Endothelial cell of umbilical vein (primary cell): Measurements from ENCODE around the gene MSH5. TPM values are rescaled to one million over a fixed set of nuclear protein-coding genes. Genes with fewer than 3 reads are reported as not detected.
A peak's percentile ranks its signal among the peaks of the same experiment; 100 is the strongest.

Experiments used
- BruUV-seq: library from RNA; stranded (reverse); fragments of 400-500 nt; replicated peaks from 2 replicates; lab custom pipeline; 2021; lab: Mats Ljungman, UMichigan
- CTCF ChIA-PET: fragments of 300-600, 350-600 bp; sonication (Branson Sonifier 250); formaldehyde crosslinking; loops from one replicate; lab custom pipeline; 2021; ENCODE audit warnings: antibody characterized with exemption, inconsistent platforms; lab: Charles Lee
- POLR2A ChIA-PET: fragments of 300-600, 350-600 bp; sonication (Branson Sonifier 250); formaldehyde crosslinking; loops from one replicate; lab custom pipeline; 2021; ENCODE audit warnings: antibody characterized with exemption, inconsistent platforms; lab: Charles Lee
- DNase-seq: peaks from one replicate; pipeline ENCODE4 v3.0.0-alpha.2; 2011; ENCODE audit warnings: low read depth, low spot score
- FAIRE-seq: peaks from 2 replicates; lab custom pipeline; 2011; peaks lifted over from hg19 to GRCh38; lab: Jason Lieb, UNC
- H2AFZ ChIP-seq: 2 replicates; pipeline ENCODE4 v1.6.0; 2012; ENCODE audit warnings: low read depth, low read length, control low read depth, inconsistent platforms
- H3K27ac ChIP-seq: 2 replicates; pipeline ENCODE4 v1.5.1; 2011; ENCODE audit warnings: low read depth, mild to moderate bottlenecking, control low read depth, low read length, moderate library complexity; ENCODE audit not compliant: insufficient read depth
- H3K27me3 ChIP-seq, 2 experiments: 2 replicates each; pipeline versions ENCODE4 v1.6.0 to v1.6.1; 2011; ENCODE audit warnings: low read length in 2 of 2, mixed read lengths in 1 of 2; ENCODE audit not compliant: control insufficient read depth in 2 of 2, insufficient read depth in 2 of 2
- H3K36me3 ChIP-seq, 2 experiments: 2 replicates in 1 of 2; 3 replicates in 1 of 2; pipeline ENCODE4 v1.5.1; 2011; ENCODE audit warnings: low read length in 2 of 2, mild to moderate bottlenecking in 1 of 2, moderate library complexity in 1 of 2; ENCODE audit not compliant: control insufficient read depth in 2 of 2, insufficient read depth in 2 of 2; ENCODE audit errors: extremely low read depth in 1 of 2
- H3K4me1 ChIP-seq: 3 replicates; pipeline ENCODE4 v1.5.1; 2011; ENCODE audit warnings: mild to moderate bottlenecking, low read length; ENCODE audit not compliant: control insufficient read depth, insufficient read depth; ENCODE audit errors: extremely low read depth
- H3K4me2 ChIP-seq: 2 replicates; pipeline ENCODE4 v1.6.1; 2011; ENCODE audit warnings: low read length, control low read depth, mixed read lengths; ENCODE audit not compliant: insufficient read depth
- H3K4me3 ChIP-seq, 3 experiments: fragments of 200-600 bp in 1 of 3; sonication (generic), shearing (Covaris generic) in 1 of 3; replicated peaks in 1 of 3; 2 replicates each; pipeline ENCODE4 v1.5.1; 2011 to 2016; ENCODE audit warnings: control low read depth in 3 of 3, low read length in 3 of 3, mild to moderate bottlenecking in 2 of 3, inconsistent platforms in 1 of 3, low read depth in 1 of 3, moderate library complexity in 1 of 3; ENCODE audit not compliant: insufficient read depth in 1 of 3
- H3K79me2 ChIP-seq: 2 replicates; pipeline ENCODE4 v1.6.0; 2012; ENCODE audit warnings: low read length, inconsistent platforms; ENCODE audit not compliant: control insufficient read depth, insufficient read depth
- H3K9ac ChIP-seq: replicated peaks from 2 replicates; pipeline ENCODE3; 2011; ENCODE audit warnings: low read length, control low read depth; ENCODE audit not compliant: insufficient read depth; ENCODE audit errors: extremely low read depth
- H3K9me1 ChIP-seq: replicated peaks from 3 replicates; pipeline ENCODE4 v1.6.0; 2011; ENCODE audit warnings: mild to moderate bottlenecking, low read length; ENCODE audit not compliant: control insufficient read depth, insufficient read depth; ENCODE audit errors: extremely low read depth
- H3K9me3 ChIP-seq: replicated peaks from 2 replicates; pipeline ENCODE4 v1.5.1; 2012; ENCODE audit warnings: low read length, inconsistent platforms; ENCODE audit not compliant: control insufficient read depth, insufficient read depth
- H4K20me1 ChIP-seq: replicated peaks from 2 replicates; pipeline ENCODE3; 2011; ENCODE audit warnings: mild to moderate bottlenecking, low read length; ENCODE audit not compliant: control insufficient read depth, insufficient read depth; ENCODE audit errors: extremely low read depth
- EZH2 ChIP-seq: IDR thresholded peaks from 2 replicates; pipeline ENCODE4 v1.6.1; 2012; ENCODE audit warnings: borderline replicate concordance, low read depth, mild to moderate bottlenecking, moderate library complexity, low read length, inconsistent platforms; ENCODE audit not compliant: severe bottlenecking
- FOS ChIP-seq: IDR thresholded peaks from 2 replicates; pipeline ENCODE4 v1.6.1; 2011; ENCODE audit warnings: mild to moderate bottlenecking, low read length, moderate library complexity, borderline replicate concordance; ENCODE audit not compliant: insufficient read depth
- GATA2 ChIP-seq: IDR thresholded peaks from 2 replicates; pipeline ENCODE4 v1.7.0; 2011; ENCODE audit warnings: low read depth, mild to moderate bottlenecking, moderate library complexity, mixed read lengths, low read length; ENCODE audit not compliant: insufficient read length, insufficient read depth
- JUN ChIP-seq: IDR thresholded peaks from 2 replicates; pipeline ENCODE4 v1.6.1; 2011; ENCODE audit warnings: borderline replicate concordance, low read depth; ENCODE audit not compliant: insufficient read length, insufficient read depth
- MYC ChIP-seq: IDR thresholded peaks from one replicate; pipeline ENCODE4 v1.6.1; 2011; ENCODE audit warnings: mild to moderate bottlenecking, low read depth, low read length
- POLR2A ChIP-seq: IDR thresholded peaks from 2 replicates; pipeline ENCODE4 v1.6.1; 2012; ENCODE audit warnings: low read depth, mild to moderate bottlenecking, control low read depth, low read length
- POLR2AphosphoS5 ChIP-seq: IDR thresholded peaks from 2 replicates; pipeline ENCODE4 v1.6.1; 2012; ENCODE audit warnings: low read depth, mild to moderate bottlenecking, control low read depth, low read length, moderate library complexity; ENCODE audit not compliant: insufficient read depth
- dilution Hi-C: fragments of 300-500 bp; cut with MboI; formaldehyde crosslinking; loops from one replicate; pipeline ENCODE4 v1.15.0; 2019; ENCODE audit warnings: low sequenced_read_pairs; ENCODE audit not compliant: extremely low pct_ligation_motif_present
- intact Hi-C: fragments of 100-400 bp; cut with micrococcal nuclease; formaldehyde crosslinking; loops from one replicate; pipeline ENCODE4 v1.10.0; 2022
- polyA plus RNA-seq, 4 experiments: library from polyadenylated mRNA; depleted of rRNA in 3 of 4; stranded (reverse) in 3 of 4; unstranded in 1 of 4; fragments of >200 nt; gene quantifications; 2 replicates each; pipeline versions ENCODE4 v1.2.1 to v1.2.3, GENCODE V29; 2011 to 2012; ENCODE audit warnings: missing spikeins in 1 of 4
- total RNA-seq: library from RNA; stranded (reverse); gene quantifications from 2 replicates; pipeline ENCODE4 v1.2.3, GENCODE V29; 2021
- TF ChIP-seq, protein P1 (sequence below), 2 donors: IDR thresholded peaks; 1 replicate in 1 of 2; 2 replicates in 1 of 2; pipeline ENCODE4 v1.5.1; 2011; ENCODE audit warnings: low read length in 2 of 2, mild to moderate bottlenecking in 2 of 2, moderate library complexity in 2 of 2, control low read depth in 1 of 2, inconsistent platforms in 1 of 2, low read depth in 1 of 2; ENCODE audit not compliant: insufficient read depth in 1 of 2; ENCODE audit errors: extremely low read depth in 1 of 2
- TF ChIP-seq, protein P2 (sequence below): IDR thresholded peaks from 2 replicates; pipeline ENCODE4 v1.6.1; 2011; ENCODE audit not compliant: insufficient read depth, insufficient read length

The MSH5 gene
- total and polyA plus RNA-seq, 2 donors (not counting 3 experiments of a cell fraction or from before 2014, with no cell fraction given): 27.1 to 43.8 TPM

DNA sequence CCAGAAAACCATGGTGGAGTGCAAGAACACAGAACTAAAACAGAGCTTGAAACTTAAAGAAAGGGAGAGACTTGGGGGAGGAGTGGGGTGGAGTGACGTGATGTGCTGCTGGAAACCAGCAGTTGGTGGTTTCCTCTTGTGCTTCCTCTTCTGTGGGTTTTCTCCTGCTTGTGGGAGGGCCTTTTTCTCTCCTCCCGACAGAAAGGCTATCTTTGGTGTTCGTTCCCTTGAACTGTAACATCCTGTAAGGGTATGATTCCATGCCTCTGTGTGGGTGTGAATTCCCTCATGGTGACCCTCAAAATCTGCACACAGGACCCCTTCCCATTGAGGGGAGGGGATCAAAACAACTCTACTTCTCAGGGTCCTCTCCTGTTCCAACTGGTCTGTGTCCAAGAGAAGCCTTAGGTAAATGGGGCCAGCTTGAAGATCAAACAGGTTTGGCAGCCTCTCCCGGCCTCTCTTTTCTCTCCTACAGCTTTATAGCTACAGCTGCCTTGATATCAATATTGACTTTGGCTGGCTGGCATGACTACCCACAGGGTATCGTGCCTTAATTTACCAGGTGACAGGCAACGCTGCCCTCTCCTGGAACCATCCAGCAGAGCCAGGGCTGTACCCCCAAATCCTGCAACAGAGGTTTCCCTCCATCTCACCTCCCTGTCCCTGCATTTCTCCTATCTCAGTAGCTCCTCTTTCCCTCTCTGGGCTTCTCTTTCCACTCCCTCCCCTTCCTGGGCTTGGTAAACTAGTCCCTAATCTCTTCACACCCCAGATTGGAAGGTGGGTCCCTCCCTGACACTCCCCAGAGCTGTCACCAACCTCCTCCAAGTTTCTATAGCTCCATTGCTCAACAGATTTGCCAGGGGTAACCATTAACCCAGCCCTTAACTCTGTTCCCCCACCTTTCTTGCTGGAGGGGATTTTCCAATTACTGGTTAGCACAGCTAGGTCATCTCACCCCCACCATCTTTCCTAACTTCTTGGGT is 1.5 kb upstream of the MSH5 start:
- Histone ChIP-seq H3K36me3 (peaks cover 0 to 9% of the 10 kb centered on the region in 2 experiments), H4K20me1 (no peaks in the 10 kb centered on the region), H3K4me2 (peak overlapping the region; percentile 93), H3K4me1 (peaks cover 40% of the 10 kb centered on the region), H3K27me3 (no peaks in the 10 kb centered on the region), H3K27ac (peak overlapping the region; percentile 94), H3K4me3 (peak overlapping the region in 1 of 3 experiments; percentile 56), H3K79me2 (peaks cover 39% of the 10 kb centered on the region), H3K9me1 (no peaks in the 10 kb centered on the region), H2AFZ (no peak overlapping the region), H3K9me3 (no peaks in the 10 kb centered on the region), H3K9ac (peak overlapping the region; percentile 80)
- CTCF ChIA-PET: interaction anchor here (0.6 to 6.0 kb wide), 18 partner anchors 8 to 92 kb away, joined by 3 to 55 read pairs (median 4); partner anchors contain the start of genes BAG6, DDAH2, HSPA1B and LY6G5C
- BruUV-seq: TSS peak; percentile 28
- DNase-seq (peak; percentile 90), FAIRE-seq (peak; percentile 96)
- intact Hi-C loops: loop anchor here (1.0 to 10.0 kb wide), 7 partner anchors 8 to 193 kb away; partner anchors contain the start of genes ABHD16A, ATP6V1G2, BAG6 and C6orf47
- peak; percentile 75 for TF ChIP-seq POLR2A
- peak; percentile 82 for TF ChIP-seq POLR2AphosphoS5
- TF ChIP-seq MYC: no peak
- TF ChIP-seq EZH2: no peak
- TF ChIP-seq, protein P1, sequence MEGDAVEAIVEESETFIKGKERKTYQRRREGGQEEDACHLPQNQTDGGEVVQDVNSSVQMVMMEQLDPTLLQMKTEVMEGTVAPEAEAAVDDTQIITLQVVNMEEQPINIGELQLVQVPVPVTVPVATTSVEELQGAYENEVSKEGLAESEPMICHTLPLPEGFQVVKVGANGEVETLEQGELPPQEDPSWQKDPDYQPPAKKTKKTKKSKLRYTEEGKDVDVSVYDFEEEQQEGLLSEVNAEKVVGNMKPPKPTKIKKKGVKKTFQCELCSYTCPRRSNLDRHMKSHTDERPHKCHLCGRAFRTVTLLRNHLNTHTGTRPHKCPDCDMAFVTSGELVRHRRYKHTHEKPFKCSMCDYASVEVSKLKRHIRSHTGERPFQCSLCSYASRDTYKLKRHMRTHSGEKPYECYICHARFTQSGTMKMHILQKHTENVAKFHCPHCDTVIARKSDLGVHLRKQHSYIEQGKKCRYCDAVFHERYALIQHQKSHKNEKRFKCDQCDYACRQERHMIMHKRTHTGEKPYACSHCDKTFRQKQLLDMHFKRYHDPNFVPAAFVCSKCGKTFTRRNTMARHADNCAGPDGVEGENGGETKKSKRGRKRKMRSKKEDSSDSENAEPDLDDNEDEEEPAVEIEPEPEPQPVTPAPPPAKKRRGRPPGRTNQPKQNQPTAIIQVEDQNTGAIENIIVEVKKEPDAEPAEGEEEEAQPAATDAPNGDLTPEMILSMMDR (IDR thresholded peaks at IDR 0.05; ENCODE audit: extremely low read depth in 1 of 2, insufficient read depth in 1 of 2, low read depth in 1 of 2, low read length in 2 of 2): peak in 1 of 2 donors; percentile 26
- TF ChIP-seq JUN: no peak
- TF ChIP-seq, protein P2, sequence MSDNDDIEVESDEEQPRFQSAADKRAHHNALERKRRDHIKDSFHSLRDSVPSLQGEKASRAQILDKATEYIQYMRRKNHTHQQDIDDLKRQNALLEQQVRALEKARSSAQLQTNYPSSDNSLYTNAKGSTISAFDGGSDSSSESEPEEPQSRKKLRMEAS: no peak
- no peak for TF ChIP-seq FOS
- no peak for TF ChIP-seq GATA2
- dilution Hi-C loops: no loop called here
- POLR2A ChIA-PET: interaction anchor here (0.6 to 3.2 kb wide), 4 partner anchors 55 to 89 kb away, joined by 3 to 19 read pairs (median 9); partner anchors contain the start of genes HSPA1A, HSPA1B and HSPA1L
